Measurements from ENCODE around the gene EVX2. TPM values are rescaled to one million over a fixed set of nuclear protein-coding genes. Genes with fewer than 3 reads are reported as not detected.

Gene EVX2
- total and polyA plus RNA-seq, 2 of the 4 experiments (the other 2 are of a cell fraction): not detected

DNA sequence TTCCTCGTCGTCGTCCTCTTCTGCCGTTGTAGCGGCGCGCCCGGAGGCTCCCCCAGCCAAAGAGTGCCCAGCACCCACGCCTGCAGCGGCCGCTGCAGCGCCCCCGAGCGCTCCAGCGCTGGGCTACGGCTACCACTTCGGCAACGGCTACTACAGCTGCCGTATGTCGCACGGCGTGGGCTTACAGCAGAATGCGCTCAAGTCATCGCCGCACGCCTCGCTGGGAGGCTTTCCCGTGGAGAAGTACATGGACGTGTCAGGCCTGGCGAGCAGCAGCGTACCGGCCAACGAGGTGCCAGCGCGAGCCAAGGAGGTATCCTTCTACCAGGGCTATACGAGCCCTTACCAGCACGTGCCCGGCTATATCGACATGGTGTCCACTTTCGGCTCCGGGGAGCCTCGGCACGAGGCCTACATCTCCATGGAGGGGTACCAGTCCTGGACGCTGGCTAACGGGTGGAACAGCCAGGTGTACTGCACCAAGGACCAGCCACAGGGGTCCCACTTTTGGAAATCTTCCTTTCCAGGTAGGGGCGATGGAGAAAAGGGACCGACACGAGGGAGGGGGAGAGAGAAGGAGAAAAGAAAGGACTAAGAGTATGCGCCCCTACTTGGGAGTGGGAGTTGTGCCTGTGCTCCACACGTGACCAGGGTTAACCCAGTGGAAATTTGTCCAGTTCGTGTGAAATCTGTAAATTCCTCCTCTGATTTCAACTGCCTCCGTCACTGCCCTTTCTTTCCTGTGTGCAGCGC lies 9.6 kb upstream of the EVX2 start:
- H2BK15ac ChIP-seq (ENCODE audit: low read depth, low read length): no peak overlapping the region
- no peaks in the 10 kb centered on the region for H3K79me1 ChIP-seq (ENCODE audit: low read depth in 1 of 2, low read length in 2 of 2)
- no peak overlapping the region for H3K4ac ChIP-seq (ENCODE audit: low read depth, low read length)
- H2BK120ac ChIP-seq (ENCODE audit: low read depth, low read length): no peak overlapping the region
- no peaks in the 10 kb centered on the region for H3K9me1 ChIP-seq (ENCODE audit: insufficient read depth, low read length)
- H3K56ac ChIP-seq (ENCODE audit: extremely low read depth, insufficient read depth, low read length): no peak overlapping the region
- H3K4me3 ChIP-seq (ENCODE audit: insufficient read depth, low read depth, low read length): no peak overlapping the region; the same call in 1 of the 2 replicates
- no peak overlapping the region for H4K5ac ChIP-seq (ENCODE audit: low read depth, low read length)
- in situ Hi-C loops (cut with MboI; ENCODE audit: low sequenced_read_pairs): loop anchor here (10.0 to 25.0 kb wide), 4 partner anchors 409 to 1356 kb away; no protein-coding TSS in a partner anchor
- H3K14ac ChIP-seq (replicated peaks; ENCODE audit: low read depth, low read length): no peak overlapping the region
- no peak overlapping the region for H4K8ac ChIP-seq (ENCODE audit: low read depth in 2 of 2, low read length in 2 of 2)
- H2AFZ ChIP-seq (replicated peaks; ENCODE audit: low read length, poor library complexity): peak overlapping the region; percentile 57
- ChIA-PET POLR2A (ENCODE audit: unreplicated experiment) (no interaction called here), CTCF (no interaction called here)
- peaks cover 3% of the 10 kb centered on the region; the same call in 1 of the 2 replicates for H3K4me1 ChIP-seq (ENCODE audit: control insufficient read depth, insufficient read depth, low read length)
- H3K23ac ChIP-seq (ENCODE audit: low read depth, low read length): no peak overlapping the region
- peaks cover 9% of the 10 kb centered on the region for H3K9me3 ChIP-seq (ENCODE audit: control insufficient read depth, insufficient read depth, low read length)
- H3K27ac ChIP-seq (ENCODE audit: insufficient read depth, low read length): no peak overlapping the region
- no TSS peak for BruUV-seq (replicated peaks)
- no peak overlapping the region for H4K91ac ChIP-seq (ENCODE audit: insufficient read depth, low read depth, low read length)
- no peak overlapping the region for H2AK5ac ChIP-seq (ENCODE audit: low read depth, low read length)
- no peak overlapping the region for H2BK20ac ChIP-seq (ENCODE audit: low read depth, low read length)
- H4K20me1 ChIP-seq (ENCODE audit: insufficient read depth, low read length): no peaks in the 10 kb centered on the region
- 3% methylated on average over 14 of the region's 53 CpGs; no CpG with 5 or more reads in 1 of the 2 experiments for WGBS, 2 experiments (ENCODE audit: extremely low coverage in 2 of 2, insufficient read length in 1 of 2)
- H3K4me2 ChIP-seq (ENCODE audit: low read depth, low read length): peak overlapping the region; percentile 20; the same call in 1 of the 2 replicates
- H3K36me3 ChIP-seq (ENCODE audit: control insufficient read depth, insufficient read depth, low read length): no peaks in the 10 kb centered on the region
- no peak overlapping the region for H2BK5ac ChIP-seq (ENCODE audit: low read depth, low read length, poor library complexity, severe bottlenecking)
- H2AK9ac ChIP-seq (replicated peaks; ENCODE audit: low read depth, low read length, poor library complexity): no peak overlapping the region
- DNase-seq: no peak
- peaks cover 90% of the 10 kb centered on the region for H3K27me3 ChIP-seq (ENCODE audit: control insufficient read depth, insufficient read depth, low read length)
- H3K18ac ChIP-seq (ENCODE audit: low read depth, low read length): no peak overlapping the region
- no peak overlapping the region for H3K9ac ChIP-seq (ENCODE audit: low read depth, low read length)
- dilution Hi-C loops (cut with HindIII; ENCODE audit: low sequenced_read_pairs, unreplicated experiment): no loop called here
- ATAC-seq (ENCODE audit: low read depth): no peak
- intact Hi-C loops (cut with micrococcal nuclease): loop anchor here (10.0 kb wide), 1 partner anchor 1389 kb away; no protein-coding TSS in a partner anchor
- TF ChIP-seq CTCF (conservative IDR thresholded peaks at IDR 0.05; ENCODE audit: low read depth, low read length): no peak
- TF ChIP-seq ELK1 (IDR thresholded peaks at IDR 0.05; ENCODE audit: borderline replicate concordance, low read depth, low read length): no peak
- no peak for TF ChIP-seq NFE2L2 (IDR thresholded peaks at IDR 0.05; ENCODE audit: low read depth, low read length)
- TF ChIP-seq RAD21 (IDR thresholded peaks at IDR 0.05; ENCODE audit: low read length): no peak
- no peak for TF ChIP-seq POLR2A (IDR thresholded peaks at IDR 0.05; ENCODE audit: low read depth, low read length)
- no peak for TF ChIP-seq CHD1 (IDR thresholded peaks at IDR 0.05; ENCODE audit: low read depth, low read length)
- TF ChIP-seq MXI1 (IDR thresholded peaks at IDR 0.05; ENCODE audit: borderline replicate concordance, low read depth, low read length): no peak
- TF ChIP-seq, protein P1, sequence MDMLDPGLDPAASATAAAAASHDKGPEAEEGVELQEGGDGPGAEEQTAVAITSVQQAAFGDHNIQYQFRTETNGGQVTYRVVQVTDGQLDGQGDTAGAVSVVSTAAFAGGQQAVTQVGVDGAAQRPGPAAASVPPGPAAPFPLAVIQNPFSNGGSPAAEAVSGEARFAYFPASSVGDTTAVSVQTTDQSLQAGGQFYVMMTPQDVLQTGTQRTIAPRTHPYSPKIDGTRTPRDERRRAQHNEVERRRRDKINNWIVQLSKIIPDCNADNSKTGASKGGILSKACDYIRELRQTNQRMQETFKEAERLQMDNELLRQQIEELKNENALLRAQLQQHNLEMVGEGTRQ (IDR thresholded peaks at IDR 0.05; ENCODE audit: low read depth, low read length): no peak
- TF ChIP-seq BHLHE40 (IDR thresholded peaks at IDR 0.05; ENCODE audit: low read depth, low read length): no peak
- no peak for TF ChIP-seq RFX5 (IDR thresholded peaks at IDR 0.05; ENCODE audit: low read depth, low read length)
- no peak for TF ChIP-seq CEBPB (IDR thresholded peaks at IDR 0.05; ENCODE audit: low read depth, low read length)
- TF ChIP-seq MAZ (IDR thresholded peaks at IDR 0.05; ENCODE audit: borderline replicate concordance, low read depth, low read length): no peak
- no peak for TF ChIP-seq RCOR1 (IDR thresholded peaks at IDR 0.05; ENCODE audit: insufficient replicate concordance, low read length)
- TF ChIP-seq FOS (IDR thresholded peaks at IDR 0.05; ENCODE audit: low read depth, low read length): no peak
- no peak for TF ChIP-seq MAFK (IDR thresholded peaks at IDR 0.05; ENCODE audit: low read depth, low read length)

Measured in IMR-90 (cell line).